HUES6 (cell line): ENCODE results near the gene LHFPL2.
A peak's percentile ranks its signal among the peaks of the same experiment; 100 is the strongest.
"Not testable (repeated sequence)": the region's sequence is repeated elsewhere in the genome, so short reads cannot be mapped to it uniquely, and the experiment has no call there.

Experiments used
- H3K27ac ChIP-seq: 2 replicates; pipeline ENCODE4 v1.7.0; 2013; ENCODE audit warnings: low read depth, mild to moderate bottlenecking, low read length, inconsistent platforms
- H3K27me3 ChIP-seq: 2 replicates; pipeline ENCODE4 v1.6.1; 2013; ENCODE audit warnings: low read length; ENCODE audit not compliant: control insufficient read depth, insufficient read depth
- H3K36me3 ChIP-seq: 2 replicates; pipeline ENCODE4 v1.6.1; 2013; ENCODE audit warnings: low read length; ENCODE audit not compliant: control insufficient read depth, insufficient read depth
- H3K4me1 ChIP-seq: 2 replicates; pipeline ENCODE4 v1.6.1; 2013; ENCODE audit warnings: low read length; ENCODE audit not compliant: control insufficient read depth, insufficient read depth
- H3K4me3 ChIP-seq: 2 replicates; pipeline ENCODE4 v1.5.1; 2013; ENCODE audit warnings: low read depth, low read length
- H3K9ac ChIP-seq: one replicate; pipeline ENCODE4 v1.6.1; 2013; ENCODE audit warnings: mild to moderate bottlenecking, low read length
- H3K9me3 ChIP-seq: 2 replicates; pipeline ENCODE4 v1.6.1; 2013; ENCODE audit warnings: low read depth, low read length; ENCODE audit not compliant: control insufficient read depth, insufficient read depth

The LHFPL2 gene

GRCh38 chr5:78620119-78620518 lies 28.5 kb downstream of the LHFPL2 start:
- H3K4me3 ChIP-seq, H3K27me3 ChIP-seq, H3K4me1 ChIP-seq, H3K9ac ChIP-seq, H3K27ac ChIP-seq, H3K9me3 ChIP-seq: not testable (repeated sequence)
- peaks cover 32% of the 10 kb centered on the region for H3K36me3 ChIP-seq

GRCh38 chr5:78618303-78618702 lies 30.3 kb downstream of the LHFPL2 start:
- no peaks in the 10 kb centered on the region for H3K27me3 ChIP-seq
- H3K4me1 ChIP-seq = peaks cover under 1% of the 10 kb centered on the region; the same call in 1 of the 2 replicates
- no peak overlapping the region for H3K9ac ChIP-seq
- H3K36me3 ChIP-seq = peaks cover 29% of the 10 kb centered on the region
- H3K9me3 ChIP-seq = peaks cover 7% of the 10 kb centered on the region
- no peak overlapping the region for H3K4me3 ChIP-seq
- H3K27ac ChIP-seq = no peak overlapping the region

- peaks cover 4% of the 10 kb centered on the region for H3K9me3 ChIP-seq
- no peak overlapping the region for H3K27ac ChIP-seq
- H3K4me1 ChIP-seq = peaks cover 11% of the 10 kb centered on the region
- H3K27me3 ChIP-seq = no peaks in the 10 kb centered on the region
- H3K4me3 ChIP-seq = no peak overlapping the region
- no peak overlapping the region for H3K9ac ChIP-seq
- H3K36me3 ChIP-seq = peaks cover 16% of the 10 kb centered on the region
These were observed 32.9 kb downstream of the LHFPL2 start for GRCh38 chr5:78615697-78616096.

GRCh38 chr5:78614816-78615215 lies 33.8 kb downstream of the LHFPL2 start:
- H3K9ac ChIP-seq = no peak overlapping the region
- no peak overlapping the region for H3K27ac ChIP-seq
- peaks cover 12% of the 10 kb centered on the region for H3K36me3 ChIP-seq
- peaks cover 18% of the 10 kb centered on the region for H3K4me1 ChIP-seq
- H3K9me3 ChIP-seq = no peaks in the 10 kb centered on the region
- no peak overlapping the region for H3K4me3 ChIP-seq
- no peaks in the 10 kb centered on the region for H3K27me3 ChIP-seq

- no peak overlapping the region for H3K9ac ChIP-seq
- no peaks in the 10 kb centered on the region for H3K9me3 ChIP-seq
- H3K36me3 ChIP-seq = peaks cover 11% of the 10 kb centered on the region
- H3K27me3 ChIP-seq = no peaks in the 10 kb centered on the region
- no peak overlapping the region for H3K4me3 ChIP-seq
- H3K4me1 ChIP-seq = peaks cover 18% of the 10 kb centered on the region
- no peak overlapping the region for H3K27ac ChIP-seq
These were observed 34.8 kb downstream of the LHFPL2 start for GRCh38 chr5:78613756-78614155.

- H3K36me3 ChIP-seq = peaks cover 5% of the 10 kb centered on the region; the same call in 1 of the 2 replicates
These were observed 35.4 kb downstream of the LHFPL2 start for GRCh38 chr5:78613151-78613533.

GRCh38 chr5:78612227-78613150 lies 36.1 kb downstream of the LHFPL2 start:
- Histone ChIP-seq H3K27me3 (no peaks in the 10 kb centered on the region), H3K4me1 (peaks cover 18% of the 10 kb centered on the region), H3K9ac (no peak overlapping the region), H3K9me3 (no peaks in the 10 kb centered on the region), H3K27ac (no peak overlapping the region), H3K36me3 (peaks cover 9% of the 10 kb centered on the region; the same call in 1 of the 2 replicates), H3K4me3 (no peak overlapping the region)

More at GRCh38 chr5:78613151-78613533, 35.4 kb downstream of the LHFPL2 start:
- Histone ChIP-seq H3K4me3 (no peak overlapping the region), H3K9ac (no peak overlapping the region), H3K27me3 (no peaks in the 10 kb centered on the region), H3K27ac (no peak overlapping the region), H3K4me1 (peaks cover 18% of the 10 kb centered on the region), H3K9me3 (no peaks in the 10 kb centered on the region)

GRCh38 chr5:78611126-78611605 lies 37.4 kb downstream of the LHFPL2 start:
- Histone ChIP-seq H3K27me3 (no peaks in the 10 kb centered on the region), H3K27ac (peak overlapping the region; percentile 32; the same call in 1 of the 2 replicates), H3K4me3 (no peak overlapping the region), H3K9ac (no peak overlapping the region), H3K9me3 (no peaks in the 10 kb centered on the region), H3K4me1 (peaks cover 18% of the 10 kb centered on the region), H3K36me3 (peaks cover 5% of the 10 kb centered on the region; the same call in 1 of the 2 replicates)

- Histone ChIP-seq H3K9ac (no peak overlapping the region), H3K27ac (peak overlapping the region; percentile 11; the same call in 1 of the 2 replicates), H3K27me3 (no peaks in the 10 kb centered on the region), H3K9me3 (no peaks in the 10 kb centered on the region), H3K36me3 (peaks cover 5% of the 10 kb centered on the region; the same call in 1 of the 2 replicates), H3K4me3 (no peak overlapping the region), H3K4me1 (peaks cover 18% of the 10 kb centered on the region)
These were observed 37.9 kb downstream of the LHFPL2 start for GRCh38 chr5:78610636-78611035.

GRCh38 chr5:78610163-78610583 lies 38.4 kb downstream of the LHFPL2 start:
- peaks cover 18% of the 10 kb centered on the region for H3K4me1 ChIP-seq
- H3K4me3 ChIP-seq = no peak overlapping the region
- no peaks in the 10 kb centered on the region for H3K27me3 ChIP-seq
- no peaks in the 10 kb centered on the region for H3K9me3 ChIP-seq
- H3K27ac ChIP-seq = peak overlapping the region; percentile 67
- H3K36me3 ChIP-seq = peaks cover 5% of the 10 kb centered on the region; the same call in 1 of the 2 replicates
- no peak overlapping the region for H3K9ac ChIP-seq

- H3K27me3 ChIP-seq = no peaks in the 10 kb centered on the region
- H3K4me1 ChIP-seq = peaks cover 18% of the 10 kb centered on the region
- no peak overlapping the region for H3K9ac ChIP-seq
- peak overlapping the region; percentile 34; the same call in 1 of the 2 replicates for H3K27ac ChIP-seq
- H3K9me3 ChIP-seq = no peaks in the 10 kb centered on the region
- no peak overlapping the region for H3K4me3 ChIP-seq
- peaks cover 5% of the 10 kb centered on the region; the same call in 1 of the 2 replicates for H3K36me3 ChIP-seq
These were observed 40.7 kb downstream of the LHFPL2 start for GRCh38 chr5:78607864-78608263.
